ENCODE data around the gene ACOX3.

DNA sequence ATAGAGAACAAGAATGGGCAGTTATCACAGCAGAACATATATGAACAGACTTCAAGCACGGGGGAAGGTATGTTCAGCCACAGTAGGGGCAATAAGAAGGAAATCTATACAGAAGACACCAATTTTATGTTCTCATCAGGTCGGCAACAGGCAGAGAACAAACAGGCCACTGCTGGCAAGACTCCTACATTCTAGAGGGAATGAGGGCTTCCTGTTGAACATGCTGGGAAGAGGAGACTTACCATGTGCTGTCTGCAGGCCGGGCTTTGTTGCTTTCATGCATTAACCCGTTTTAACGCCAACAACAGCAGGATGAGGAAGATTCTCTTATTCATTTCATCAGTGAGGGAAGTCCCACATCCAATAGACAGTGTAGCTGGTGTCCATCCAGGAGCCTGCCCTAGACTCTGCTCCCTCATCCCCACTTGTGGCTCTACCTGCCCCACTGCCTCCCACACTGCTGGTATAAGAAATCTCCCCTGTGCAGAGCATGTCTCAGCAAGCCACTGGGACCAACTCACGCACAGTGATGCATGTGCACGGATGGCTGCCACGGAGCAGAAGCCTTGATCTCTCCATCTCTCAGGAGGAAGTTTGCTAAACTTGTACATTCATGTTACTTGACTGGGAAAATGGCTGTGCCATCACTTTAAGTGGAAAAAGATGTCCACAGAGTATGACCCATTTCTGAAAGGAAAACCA lies 84.5 kb downstream of the ACOX3 start:
- TF ChIP-seq, protein P1, sequence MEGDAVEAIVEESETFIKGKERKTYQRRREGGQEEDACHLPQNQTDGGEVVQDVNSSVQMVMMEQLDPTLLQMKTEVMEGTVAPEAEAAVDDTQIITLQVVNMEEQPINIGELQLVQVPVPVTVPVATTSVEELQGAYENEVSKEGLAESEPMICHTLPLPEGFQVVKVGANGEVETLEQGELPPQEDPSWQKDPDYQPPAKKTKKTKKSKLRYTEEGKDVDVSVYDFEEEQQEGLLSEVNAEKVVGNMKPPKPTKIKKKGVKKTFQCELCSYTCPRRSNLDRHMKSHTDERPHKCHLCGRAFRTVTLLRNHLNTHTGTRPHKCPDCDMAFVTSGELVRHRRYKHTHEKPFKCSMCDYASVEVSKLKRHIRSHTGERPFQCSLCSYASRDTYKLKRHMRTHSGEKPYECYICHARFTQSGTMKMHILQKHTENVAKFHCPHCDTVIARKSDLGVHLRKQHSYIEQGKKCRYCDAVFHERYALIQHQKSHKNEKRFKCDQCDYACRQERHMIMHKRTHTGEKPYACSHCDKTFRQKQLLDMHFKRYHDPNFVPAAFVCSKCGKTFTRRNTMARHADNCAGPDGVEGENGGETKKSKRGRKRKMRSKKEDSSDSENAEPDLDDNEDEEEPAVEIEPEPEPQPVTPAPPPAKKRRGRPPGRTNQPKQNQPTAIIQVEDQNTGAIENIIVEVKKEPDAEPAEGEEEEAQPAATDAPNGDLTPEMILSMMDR (IDR thresholded peaks at IDR 0.05), result no peak
- TF ChIP-seq GABPA (IDR thresholded peaks at IDR 0.05; ENCODE audit: low read depth), result no peak
- TF ChIP-seq, protein P2, sequence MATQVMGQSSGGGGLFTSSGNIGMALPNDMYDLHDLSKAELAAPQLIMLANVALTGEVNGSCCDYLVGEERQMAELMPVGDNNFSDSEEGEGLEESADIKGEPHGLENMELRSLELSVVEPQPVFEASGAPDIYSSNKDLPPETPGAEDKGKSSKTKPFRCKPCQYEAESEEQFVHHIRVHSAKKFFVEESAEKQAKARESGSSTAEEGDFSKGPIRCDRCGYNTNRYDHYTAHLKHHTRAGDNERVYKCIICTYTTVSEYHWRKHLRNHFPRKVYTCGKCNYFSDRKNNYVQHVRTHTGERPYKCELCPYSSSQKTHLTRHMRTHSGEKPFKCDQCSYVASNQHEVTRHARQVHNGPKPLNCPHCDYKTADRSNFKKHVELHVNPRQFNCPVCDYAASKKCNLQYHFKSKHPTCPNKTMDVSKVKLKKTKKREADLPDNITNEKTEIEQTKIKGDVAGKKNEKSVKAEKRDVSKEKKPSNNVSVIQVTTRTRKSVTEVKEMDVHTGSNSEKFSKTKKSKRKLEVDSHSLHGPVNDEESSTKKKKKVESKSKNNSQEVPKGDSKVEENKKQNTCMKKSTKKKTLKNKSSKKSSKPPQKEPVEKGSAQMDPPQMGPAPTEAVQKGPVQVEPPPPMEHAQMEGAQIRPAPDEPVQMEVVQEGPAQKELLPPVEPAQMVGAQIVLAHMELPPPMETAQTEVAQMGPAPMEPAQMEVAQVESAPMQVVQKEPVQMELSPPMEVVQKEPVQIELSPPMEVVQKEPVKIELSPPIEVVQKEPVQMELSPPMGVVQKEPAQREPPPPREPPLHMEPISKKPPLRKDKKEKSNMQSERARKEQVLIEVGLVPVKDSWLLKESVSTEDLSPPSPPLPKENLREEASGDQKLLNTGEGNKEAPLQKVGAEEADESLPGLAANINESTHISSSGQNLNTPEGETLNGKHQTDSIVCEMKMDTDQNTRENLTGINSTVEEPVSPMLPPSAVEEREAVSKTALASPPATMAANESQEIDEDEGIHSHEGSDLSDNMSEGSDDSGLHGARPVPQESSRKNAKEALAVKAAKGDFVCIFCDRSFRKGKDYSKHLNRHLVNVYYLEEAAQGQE (IDR thresholded peaks at IDR 0.05; ENCODE audit: low read depth, low read length), result no peak
